Right lobe of liver (tissue), 6 donors: ENCODE data around the gene CDC42SE1. TPM values are rescaled to one million over a fixed set of nuclear protein-coding genes. Genes with fewer than 3 reads are reported as not detected.

ENCODE experiments used
- ATAC-seq, 4 donors: fragments of 200-7000 bp; cut with Tn5 transposase; one replicate each; pipeline ENCODE4 v1.9.1; 2020; ENCODE audit warnings: mild to moderate bottlenecking in 4 of 4, moderate library complexity in 4 of 4
- DNase-seq, 3 donors: peaks; one replicate each; pipeline ENCODE4 v3.0.0-alpha.2; 2020
- H3K27ac ChIP-seq, 3 donors: fragments of 200-600 bp; one replicate each; pipeline ENCODE4 v1.8.0; 2022
- H3K27me3 ChIP-seq, 2 donors: fragments of 200-600 bp; one replicate each; pipeline ENCODE4 v1.8.0; 2022
- H3K36me3 ChIP-seq, 4 donors: fragments of 200-600 bp; sonication (generic) in 1 of 4; one replicate each; pipeline versions ENCODE4 v1.5.1 to v1.8.0; 2017 to 2022; ENCODE audit warnings: control low read depth in 1 of 4
- H3K4me1 ChIP-seq, 4 donors: fragments of 200-600 bp; sonication (generic) in 1 of 4; one replicate each; pipeline versions ENCODE4 v1.5.1 to v1.8.0; 2017 to 2022; ENCODE audit warnings: control low read depth in 1 of 4
- H3K4me3 ChIP-seq, 3 donors: fragments of 200-600 bp; one replicate each; pipeline ENCODE4 v1.8.0; 2022
- H3K9me3 ChIP-seq, 4 donors: fragments of 200-600 bp; sonication (generic) in 1 of 4; one replicate each; pipeline versions ENCODE4 v1.5.1 to v1.8.0; 2017 to 2022; ENCODE audit warnings: control low read depth in 1 of 4
- POLR2A ChIP-seq: fragments of 450-650 bp; IDR thresholded peaks from one replicate; pipeline ENCODE4 v1.6.1; 2017; ENCODE audit warnings: antibody characterized with exemption, mild to moderate bottlenecking
- WGBS: methylation state at CpG from one replicate; pipeline ENCODE4 v1.1.6; 2018; ENCODE audit warnings: low coverage, low lambda C conversion rate; ENCODE audit not compliant: insufficient coverage; ENCODE audit errors: missing lambda C conversion rate; 5-methylcytosine and 5-hydroxymethylcytosine counted together
- intact Hi-C, 2 donors: fragments of 100-400 bp; cut with DNase I; formaldehyde crosslinking; loops; one replicate each; pipeline versions ENCODE4 v1.11.2 to v1.14.1; 2022
- total RNA-seq, 6 experiments: library from RNA; depleted of rRNA in 2 of 6; stranded (reverse); fragments of >200 nt in 2 of 6; fragmentation: NEBNext Ultra II Directional in 3 of 6; extraction: Animal tissue kit (Norgen Biotek cat#: 25700) in 3 of 6; gene quantifications; one replicate each; pipeline versions ENCODE4 v1.1.0 to v1.2.4, GENCODE V29; 2016 to 2023
- TF ChIP-seq, protein P1 (sequence below), 4 donors: fragments of 200-600 bp in 3 of 4; fragments of 450-650 bp in 1 of 4; IDR thresholded peaks; one replicate each; pipeline versions ENCODE4 v1.5.1 to v1.8.0; 2016 to 2022; ENCODE audit warnings: antibody characterized with exemption in 4 of 4, mild to moderate bottlenecking in 2 of 4
- donor health status: DM: no; HTN: yes; CAD: no.
- donor health status: DM: no; HTN: no; CAD: no.
- donor health status: DM: no; HTN: no; CAD: no.
- donor health status: DM: no; HTN: yes; CAD: no.
- donor health status: DM: no; HTN: yes; CAD: no.

The CDC42SE1 gene
- total RNA-seq, 6 experiments from 2014 or later: 15.9 to 37.5 (median 27.3) TPM

DNA sequence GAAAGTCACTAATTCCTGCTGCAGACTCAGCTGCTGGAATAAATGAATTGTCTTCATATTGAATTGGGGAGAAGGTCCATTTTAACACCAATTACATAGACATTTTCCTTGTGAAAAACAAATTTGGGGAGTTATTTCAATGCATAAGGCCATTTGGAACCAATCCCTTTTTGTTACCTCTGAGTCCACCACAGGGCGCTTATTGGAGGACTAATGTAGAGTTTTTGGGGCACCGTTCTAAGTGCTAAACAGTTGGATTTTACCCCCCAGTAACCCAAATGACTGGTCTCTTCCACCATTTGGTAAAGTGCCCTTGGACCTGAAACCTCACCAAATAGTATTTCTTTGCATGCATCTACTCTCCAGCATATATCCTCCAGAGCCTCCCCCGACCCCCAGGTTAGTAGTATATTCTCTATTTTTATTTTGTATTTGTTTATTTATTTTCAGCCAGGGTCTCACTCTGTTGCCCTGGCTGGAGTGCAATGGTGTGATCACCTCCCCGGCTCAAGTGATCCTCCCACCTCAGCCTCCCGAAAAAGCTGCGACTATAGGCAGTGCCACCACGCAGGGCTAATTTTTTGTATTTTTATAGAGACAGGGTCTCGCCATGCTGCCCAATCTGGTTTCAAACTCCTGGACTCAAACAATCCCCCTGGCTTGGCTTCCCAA is 49.6 kb downstream of the CDC42SE1 start:
- H3K36me3 ChIP-seq: no peaks in the 10 kb centered on the region
- H3K9me3 ChIP-seq: no peaks in the 10 kb centered on the region
- TF ChIP-seq POLR2A: no peak
- TF ChIP-seq, protein P1, sequence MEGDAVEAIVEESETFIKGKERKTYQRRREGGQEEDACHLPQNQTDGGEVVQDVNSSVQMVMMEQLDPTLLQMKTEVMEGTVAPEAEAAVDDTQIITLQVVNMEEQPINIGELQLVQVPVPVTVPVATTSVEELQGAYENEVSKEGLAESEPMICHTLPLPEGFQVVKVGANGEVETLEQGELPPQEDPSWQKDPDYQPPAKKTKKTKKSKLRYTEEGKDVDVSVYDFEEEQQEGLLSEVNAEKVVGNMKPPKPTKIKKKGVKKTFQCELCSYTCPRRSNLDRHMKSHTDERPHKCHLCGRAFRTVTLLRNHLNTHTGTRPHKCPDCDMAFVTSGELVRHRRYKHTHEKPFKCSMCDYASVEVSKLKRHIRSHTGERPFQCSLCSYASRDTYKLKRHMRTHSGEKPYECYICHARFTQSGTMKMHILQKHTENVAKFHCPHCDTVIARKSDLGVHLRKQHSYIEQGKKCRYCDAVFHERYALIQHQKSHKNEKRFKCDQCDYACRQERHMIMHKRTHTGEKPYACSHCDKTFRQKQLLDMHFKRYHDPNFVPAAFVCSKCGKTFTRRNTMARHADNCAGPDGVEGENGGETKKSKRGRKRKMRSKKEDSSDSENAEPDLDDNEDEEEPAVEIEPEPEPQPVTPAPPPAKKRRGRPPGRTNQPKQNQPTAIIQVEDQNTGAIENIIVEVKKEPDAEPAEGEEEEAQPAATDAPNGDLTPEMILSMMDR (IDR thresholded peaks at IDR 0.05): no peak
- H3K4me1 ChIP-seq: peaks cover 0 to 75% (median 29%) of the 10 kb centered on the region in 4 donors
- H3K27me3 ChIP-seq: no peaks in the 10 kb centered on the region
- intact Hi-C loops: no loop called here
- H3K27ac ChIP-seq: peak overlapping the region in 1 of 3 donors; percentile 89
- ATAC-seq (no peak), DNase-seq (no peak)
- WGBS: 85% methylated on average over 6 of the region's 8 CpGs
- H3K4me3 ChIP-seq: peak overlapping the region in 2 of 3 donors; percentile 71 to 73

DNA sequence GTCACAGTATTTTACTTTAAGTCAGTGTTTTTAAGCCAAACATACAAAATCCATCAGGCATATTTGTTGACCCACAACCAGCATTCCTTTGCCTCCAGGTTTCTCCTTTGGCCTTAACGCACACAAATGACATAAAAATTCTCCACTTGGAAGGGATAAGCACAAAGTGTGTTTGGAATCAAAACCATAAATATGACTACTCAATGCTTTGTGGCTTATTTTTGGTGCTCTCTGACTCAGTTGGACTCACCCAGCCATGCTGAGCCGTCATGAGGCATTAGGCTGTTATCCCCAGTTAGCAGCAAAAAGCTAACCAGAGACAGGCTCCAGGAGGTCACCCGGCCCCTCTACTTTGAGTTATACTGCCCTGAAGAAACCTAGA is 50.2 kb downstream of the CDC42SE1 start:
- DNase-seq: no peak
- no peaks in the 10 kb centered on the region for H3K36me3 ChIP-seq
- no peaks in the 10 kb centered on the region for H3K9me3 ChIP-seq
- TF ChIP-seq, protein P1 (IDR thresholded peaks at IDR 0.05): no peak
- TF ChIP-seq POLR2A: no peak
- H3K4me3 ChIP-seq: peak overlapping the region; percentile 71 to 73 (median 71)
- ATAC-seq: no peak
- peak overlapping the region; percentile 75 to 89 (median 88) for H3K27ac ChIP-seq
- H3K27me3 ChIP-seq: no peaks in the 10 kb centered on the region
- H3K4me1 ChIP-seq: peaks cover 0 to 76% (median 28%) of the 10 kb centered on the region in 4 donors
- intact Hi-C loops: no loop called here
- 13% methylated on average over 3 of the region's 3 CpGs for WGBS

DNA sequence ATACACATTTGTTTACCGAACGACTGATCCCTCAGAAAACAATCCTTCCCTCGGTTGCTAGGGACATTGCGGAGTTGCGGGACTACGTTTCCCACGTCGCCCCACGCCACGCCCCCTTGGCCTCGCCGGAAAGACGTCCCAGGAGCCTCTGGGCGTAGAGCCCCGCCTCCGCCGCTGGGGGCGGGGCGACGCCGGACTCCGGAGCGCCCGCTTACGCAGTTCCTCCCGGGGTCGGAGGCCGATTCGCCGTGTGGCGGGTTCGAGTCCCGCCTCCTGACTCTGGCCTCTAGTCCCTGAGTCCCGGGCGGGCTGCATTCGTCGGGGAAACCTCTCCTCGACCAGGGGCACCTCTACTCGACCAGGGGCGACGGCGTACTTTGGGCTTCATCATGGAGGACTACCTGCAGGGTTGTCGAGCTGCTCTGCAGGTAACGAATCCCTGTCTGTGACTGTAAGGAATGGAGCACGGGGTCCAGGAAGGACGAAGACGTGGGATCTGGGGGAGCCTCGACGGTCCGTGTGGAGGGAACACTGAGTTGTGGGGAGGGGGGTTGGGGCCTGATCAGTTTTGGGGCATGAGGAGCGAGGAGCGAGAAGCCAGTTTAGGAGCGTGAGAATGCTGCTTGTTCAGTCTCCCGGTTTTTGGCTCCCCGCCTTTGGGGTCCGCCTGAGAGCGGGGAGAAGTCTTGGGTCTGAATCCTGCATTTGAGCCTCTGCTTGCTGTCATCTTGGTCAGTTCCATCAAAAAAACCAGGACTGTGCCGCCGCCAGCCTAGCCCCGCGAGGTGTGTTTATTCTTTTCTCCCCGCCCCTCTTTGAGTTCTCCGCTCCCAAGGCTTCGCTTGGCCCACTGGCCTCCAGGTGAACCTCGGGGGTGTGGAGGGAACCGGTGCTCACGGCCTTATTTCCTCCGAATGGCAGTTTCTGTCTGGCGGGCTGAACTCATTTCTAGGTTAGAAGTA is 50.9 kb downstream of the CDC42SE1 start, which contains the start of gene PRUNE1:
Gene PRUNE1 (plus strand): TSS at position 206 of the 962 bp plus-strand sequence. CDS start 184 bp downstream, at position 390.
- DNase-seq (peak; percentile 98), ATAC-seq (peak; percentile 81 to 88 (median 84))
- H3K4me3 ChIP-seq: peak within 1 kb of the TSS; percentile 71 to 73 (median 71)
- H3K4me1 ChIP-seq: peaks cover 0 to 76% (median 28%) of the 10 kb centered on the region in 4 donors
- TF ChIP-seq POLR2A: peak; percentile 39
- TF ChIP-seq, protein P1 (IDR thresholded peaks at IDR 0.05): no peak
- H3K36me3 ChIP-seq: no peaks in the 10 kb centered on the region
- no peaks in the 10 kb centered on the region for H3K27me3 ChIP-seq
- peak within 1 kb of the TSS; percentile 75 to 89 (median 88) for H3K27ac ChIP-seq
- WGBS: under 1% methylated on average over 22 of the region's 69 CpGs
- intact Hi-C loops: no loop called here
- H3K9me3 ChIP-seq: no peaks in the 10 kb centered on the region

DNA sequence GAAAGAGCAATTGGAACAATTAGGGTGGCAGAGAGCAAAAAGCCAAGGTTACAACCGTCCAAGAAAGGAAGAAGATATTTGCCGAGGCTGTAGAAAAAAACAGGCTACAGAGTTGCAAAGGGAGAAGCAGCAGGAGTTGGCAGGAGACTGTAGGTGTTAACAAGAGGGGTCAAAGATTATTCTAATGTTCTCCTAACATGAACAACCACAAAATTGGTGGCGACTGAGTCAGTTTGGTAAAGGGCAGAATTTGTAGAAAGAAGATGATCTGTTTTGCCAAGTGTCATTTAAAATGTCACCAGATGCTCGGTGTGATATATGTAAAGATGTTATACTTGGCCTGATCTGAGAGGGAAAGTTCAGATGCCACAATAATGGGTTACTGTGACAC is 51.6 kb downstream of the CDC42SE1 start:
- peak overlapping the region; percentile 75 to 89 (median 88) for H3K27ac ChIP-seq
- DNase-seq (no peak), ATAC-seq (peak in 1 of 4 donors; percentile 1)
- TF ChIP-seq POLR2A: no peak
- TF ChIP-seq, protein P1 (IDR thresholded peaks at IDR 0.05): no peak
- no peaks in the 10 kb centered on the region for H3K27me3 ChIP-seq
- WGBS: 5% methylated on average over 4 of the region's 4 CpGs
- H3K4me3 ChIP-seq: peak overlapping the region in 2 of 3 donors; percentile 71 to 73
- intact Hi-C loops: no loop called here
- no peaks in the 10 kb centered on the region for H3K36me3 ChIP-seq
- H3K9me3 ChIP-seq: no peaks in the 10 kb centered on the region
- H3K4me1 ChIP-seq: peaks cover 0 to 75% (median 26%) of the 10 kb centered on the region in 4 donors
